Activated naive CD4-positive, alpha-beta T cell (primary cell): ENCODE data around the gene PHPT1.

Source experiments
- DNase-seq, 4 experiments: peaks; one replicate each; lab custom pipeline; 2025; lab: John Stamatoyannopoulos, UW

PHPT1 gene

DNA sequence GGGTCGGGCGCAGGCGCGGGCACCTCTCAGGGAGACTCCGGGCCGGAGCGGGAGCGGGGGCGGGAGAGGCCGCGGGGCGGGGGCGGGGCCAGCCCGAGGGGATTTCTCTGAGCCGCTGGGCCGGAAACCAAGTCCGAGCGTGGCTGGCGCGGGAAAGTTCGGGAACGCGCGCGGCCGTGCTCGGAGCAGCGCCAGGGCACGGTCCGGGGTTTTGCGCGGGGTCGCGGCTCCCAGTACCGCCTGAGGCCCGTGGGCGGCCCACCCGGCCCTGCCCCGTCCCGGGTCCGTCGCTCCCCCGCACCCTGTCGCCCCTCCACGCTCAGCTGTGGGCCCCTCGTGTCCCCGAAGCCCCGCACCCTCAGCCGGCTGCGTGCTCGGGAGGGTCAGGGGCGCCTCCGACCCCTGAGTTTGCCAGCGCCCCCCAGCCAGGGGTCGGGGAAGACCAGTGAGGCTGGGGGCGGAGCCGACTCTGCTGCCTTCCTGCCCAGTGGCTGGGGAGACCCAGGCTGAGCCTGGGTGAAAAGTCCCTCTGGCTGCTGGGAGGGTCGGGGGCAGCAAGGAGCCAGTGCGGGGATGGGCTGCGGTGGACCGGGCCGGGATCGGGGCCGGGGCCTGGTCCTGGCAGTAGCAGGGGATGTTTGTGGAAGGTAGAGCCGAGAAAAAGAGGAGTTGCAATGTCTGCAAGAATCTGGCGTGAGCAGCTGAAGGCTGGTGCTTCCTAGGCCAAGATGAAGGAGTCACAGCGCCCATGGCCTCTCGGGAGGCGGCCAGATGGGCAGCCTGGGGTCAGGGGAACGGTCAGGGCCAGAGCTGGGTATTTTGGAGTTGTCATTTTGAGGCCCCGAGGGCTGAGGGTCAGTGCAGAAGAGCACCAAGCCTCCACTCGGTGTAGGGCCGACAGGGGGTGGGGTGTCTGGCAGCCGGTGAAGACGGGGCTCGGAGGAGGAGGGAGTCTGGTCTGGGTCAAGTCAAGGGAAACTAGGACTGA is 37.7 kb downstream of the PHPT1 start:
- peak in 2 of 4 experiments; percentile 72 to 76 for DNase-seq

GRCh38 chr9:136888454-136888853 is 39.2 kb downstream of the PHPT1 start:
- DNase-seq: no peak

- no peak for DNase-seq
Measured at GRCh38 chr9:136889858-136890257, 40.6 kb downstream of the PHPT1 start.

DNA sequence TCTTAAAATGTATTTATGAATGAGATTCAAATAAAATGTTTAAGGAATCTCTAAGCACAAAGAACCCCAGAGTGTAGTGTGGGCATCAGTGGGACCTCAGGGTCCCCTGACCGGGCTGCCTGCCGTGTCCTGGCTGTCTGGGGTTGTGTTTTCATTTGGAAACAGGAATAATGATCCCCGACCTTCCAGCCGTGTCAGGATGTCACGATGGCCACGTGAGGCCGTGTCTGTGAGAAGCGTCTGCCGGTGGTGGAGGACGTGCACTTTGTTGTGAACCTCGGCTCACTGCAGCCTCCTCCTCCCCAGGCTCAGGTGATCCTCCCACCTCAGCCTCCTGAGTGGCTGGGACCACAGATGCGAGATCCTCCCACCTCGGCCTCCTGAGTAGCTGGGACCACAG is 41.5 kb downstream of the PHPT1 start:
- DNase-seq: no peak

GRCh38 chr9:136896027-136896426 is 46.8 kb downstream of the PHPT1 start:
- no peak for DNase-seq

DNA sequence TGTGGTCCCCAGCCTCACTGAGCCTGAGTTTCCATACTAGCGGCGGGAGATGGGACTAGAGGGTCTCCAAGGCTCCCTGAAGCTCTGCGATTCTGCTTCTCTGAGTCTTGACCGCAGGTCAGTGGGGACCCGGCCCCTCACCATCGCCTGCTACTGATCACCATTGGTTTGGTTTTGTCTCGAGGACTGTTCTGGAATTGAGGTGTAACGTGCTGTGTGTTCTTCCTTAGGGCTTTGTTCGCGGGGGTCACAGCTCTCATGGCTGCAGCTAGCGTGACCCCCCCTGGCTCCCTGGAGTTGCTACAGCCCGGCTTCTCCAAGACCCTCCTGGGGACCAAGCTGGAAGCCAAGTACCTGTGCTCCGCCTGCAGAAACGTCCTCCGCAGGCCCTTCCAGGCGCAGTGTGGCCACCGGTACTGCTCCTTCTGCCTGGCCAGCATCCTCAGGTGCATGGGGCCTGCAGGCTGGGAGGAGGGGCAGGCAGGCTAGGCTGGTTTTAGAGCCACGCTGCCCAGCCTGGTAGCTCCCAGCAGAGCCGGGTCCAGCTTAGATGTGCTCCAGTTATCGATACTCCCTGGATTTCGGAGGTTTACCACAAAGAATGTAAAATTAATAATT is 49.4 kb downstream of the PHPT1 start:
- DNase-seq: no peak

DNA sequence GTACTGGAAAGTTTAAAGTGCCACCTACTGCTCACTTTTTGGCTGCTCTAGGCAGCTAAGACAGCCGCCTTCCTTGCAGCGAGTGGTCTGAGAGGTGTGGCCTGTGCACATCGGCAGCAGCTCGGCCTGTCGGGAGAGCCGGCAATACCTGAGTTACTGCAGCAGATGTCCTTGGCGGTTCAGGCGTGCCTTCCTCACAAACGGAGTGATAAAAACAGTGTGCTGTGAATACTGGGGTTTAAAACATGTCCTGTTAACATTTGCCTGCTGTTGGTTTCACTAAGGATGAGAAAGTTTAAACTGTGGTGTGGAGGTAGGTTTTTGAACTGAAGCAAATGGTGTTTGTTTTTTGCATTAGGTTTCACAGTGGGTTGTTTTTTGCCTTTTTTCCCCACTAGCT is 50.0 kb downstream of the PHPT1 start:
- no peak for DNase-seq

GRCh38 chr9:136900556-136900955 is 51.3 kb downstream of the PHPT1 start:
- no peak for DNase-seq
